IMR-90 (cell line): Measurements from ENCODE around the gene HOXB9. TPM values are rescaled to one million over a fixed set of nuclear protein-coding genes. Genes with fewer than 3 reads are reported as not detected.

Source experiments
- ATAC-seq: fragments of 200-7000 bp; cut with Tn5 transposase; 2 replicates; pipeline ENCODE4 v1.9.1; 2020; ENCODE audit warnings: low read depth, mild to moderate bottlenecking, moderate library complexity
- BruUV-seq: library from RNA; stranded (reverse); fragments of 400-500 nt; replicated peaks from 2 replicates; lab custom pipeline; 2021; lab: Mats Ljungman, UMichigan
- CTCF ChIA-PET: fragments of 300-600 bp; formaldehyde crosslinking; extraction: SDS; loops from one replicate; lab custom pipeline; 2021; ENCODE audit warnings: antibody characterized with exemption; lab: Yijun Ruan, JAX
- POLR2A ChIA-PET: fragments of 300-600 bp; sonication (Branson Sonifier 250); formaldehyde crosslinking; loops from one replicate; lab custom pipeline; 2022; ENCODE audit warnings: antibody characterized with exemption; ENCODE audit not compliant: unreplicated experiment; lab: Charles Lee
- DNase-seq: peaks from one replicate; pipeline ENCODE4 v3.0.0; 2013
- H2AFZ ChIP-seq: replicated peaks from 2 replicates; pipeline ENCODE3; 2013; ENCODE audit warnings: low read length, mild to moderate bottlenecking; ENCODE audit not compliant: poor library complexity
- H2AK5ac ChIP-seq: 2 replicates; pipeline ENCODE4 v1.6.1; 2013; ENCODE audit warnings: low read depth, low read length, inconsistent platforms
- H2AK9ac ChIP-seq: replicated peaks from 2 replicates; pipeline ENCODE3; 2013; ENCODE audit warnings: mild to moderate bottlenecking, low read depth, low read length, moderate library complexity; ENCODE audit not compliant: poor library complexity
- H2BK120ac ChIP-seq: 2 replicates; pipeline ENCODE4 v1.6.1; 2013; ENCODE audit warnings: low read depth, low read length, inconsistent platforms
- H2BK15ac ChIP-seq: 3 replicates; pipeline ENCODE4 v1.6.1; 2013; ENCODE audit warnings: low read depth, low read length, inconsistent platforms
- H2BK20ac ChIP-seq: 2 replicates; pipeline ENCODE4 v1.6.1; 2013; ENCODE audit warnings: low read depth, mild to moderate bottlenecking, inconsistent platforms, low read length, moderate library complexity
- H2BK5ac ChIP-seq: 2 replicates; pipeline ENCODE4 v1.6.1; 2013; ENCODE audit warnings: mild to moderate bottlenecking, low read depth, low read length, inconsistent platforms; ENCODE audit not compliant: poor library complexity, severe bottlenecking
- H3K14ac ChIP-seq: replicated peaks from 2 replicates; pipeline ENCODE4 v1.6.1; 2013; ENCODE audit warnings: low read depth, low read length, inconsistent platforms
- H3K18ac ChIP-seq: 2 replicates; pipeline ENCODE4 v1.6.1; 2013; ENCODE audit warnings: low read depth, low read length, control low read depth
- H3K23ac ChIP-seq: 2 replicates; pipeline ENCODE4 v1.6.1; 2013; ENCODE audit warnings: low read depth, low read length, inconsistent platforms
- H3K27ac ChIP-seq: 2 replicates; pipeline ENCODE4 v1.5.1; 2013; ENCODE audit warnings: mild to moderate bottlenecking, control low read depth, low read length; ENCODE audit not compliant: insufficient read depth
- H3K27me3 ChIP-seq: 2 replicates; pipeline ENCODE4 v1.6.1; 2013; ENCODE audit warnings: low read length; ENCODE audit not compliant: control insufficient read depth, insufficient read depth
- H3K36me3 ChIP-seq: 2 replicates; pipeline ENCODE4 v1.6.1; 2013; ENCODE audit warnings: low read length, mixed read lengths; ENCODE audit not compliant: control insufficient read depth, insufficient read depth
- H3K4ac ChIP-seq: 2 replicates; pipeline ENCODE4 v1.6.1; 2013; ENCODE audit warnings: low read depth, low read length, inconsistent platforms
- H3K4me1 ChIP-seq: 2 replicates; pipeline ENCODE4 v1.6.1; 2013; ENCODE audit warnings: low read length, mixed read lengths; ENCODE audit not compliant: control insufficient read depth, insufficient read depth
- H3K4me2 ChIP-seq: 2 replicates; pipeline ENCODE4 v1.6.1; 2013; ENCODE audit warnings: low read depth, mild to moderate bottlenecking, control low read depth, low read length, moderate library complexity
- H3K4me3 ChIP-seq: 2 replicates; pipeline ENCODE4 v1.5.1; 2013; ENCODE audit warnings: low read depth, mild to moderate bottlenecking, control low read depth, low read length, moderate library complexity; ENCODE audit not compliant: insufficient read depth
- H3K56ac ChIP-seq: 2 replicates; pipeline ENCODE4 v1.6.1; 2013; ENCODE audit warnings: low read length, inconsistent platforms; ENCODE audit not compliant: insufficient read depth; ENCODE audit errors: extremely low read depth
- H3K79me1 ChIP-seq, 2 experiments: 2 replicates each; pipeline ENCODE4 v1.6.1; 2013; ENCODE audit warnings: low read length in 2 of 2, inconsistent platforms in 1 of 2, low read depth in 1 of 2
- H3K9ac ChIP-seq: 2 replicates; pipeline ENCODE4 v1.6.1; 2013; ENCODE audit warnings: low read depth, low read length, control low read depth
- H3K9me1 ChIP-seq: 2 replicates; pipeline ENCODE4 v1.6.1; 2013; ENCODE audit warnings: low read length, inconsistent platforms; ENCODE audit not compliant: insufficient read depth
- H3K9me3 ChIP-seq: 2 replicates; pipeline ENCODE4 v1.6.1; 2013; ENCODE audit warnings: low read length; ENCODE audit not compliant: control insufficient read depth, insufficient read depth
- H4K20me1 ChIP-seq: 2 replicates; pipeline ENCODE4 v1.6.1; 2013; ENCODE audit warnings: low read length, inconsistent platforms; ENCODE audit not compliant: insufficient read depth
- H4K5ac ChIP-seq: 2 replicates; pipeline ENCODE4 v1.6.1; 2013; ENCODE audit warnings: mild to moderate bottlenecking, low read depth, low read length, control low read depth
- H4K8ac ChIP-seq, 2 experiments: 2 replicates each; pipeline ENCODE4 v1.6.1; 2013; ENCODE audit warnings: low read depth in 2 of 2, low read length in 2 of 2, control low read depth in 1 of 2, inconsistent platforms in 1 of 2
- H4K91ac ChIP-seq: 2 replicates; pipeline ENCODE4 v1.6.1; 2013; ENCODE audit warnings: low read depth, low read length, inconsistent platforms; ENCODE audit not compliant: insufficient read depth
- ELK1 ChIP-seq: fragments of 150-350 bp; IDR thresholded peaks from 2 replicates; pipeline ENCODE4 v1.6.1; 2016; ENCODE audit warnings: low read depth, mild to moderate bottlenecking, low read length, moderate library complexity, borderline replicate concordance
- MAFK ChIP-seq: IDR thresholded peaks from 2 replicates; pipeline ENCODE4 v1.6.1; 2012; ENCODE audit warnings: low read depth, low read length, improper control_type of control experiment
- WGBS, 2 experiments: methylation state at CpG; one replicate each; pipeline versions ENCODE4 v1.1.5 to v1.1.7; 2013; ENCODE audit warnings: missing lambda C conversion rate in 2 of 2; ENCODE audit not compliant: insufficient read length in 1 of 2; ENCODE audit errors: extremely low coverage in 2 of 2; 5-methylcytosine and 5-hydroxymethylcytosine counted together
- dilution Hi-C: fragments of 300-500 bp; cut with HindIII; formaldehyde crosslinking; loops from one replicate; pipeline ENCODE4 v1.14.3; 2018; ENCODE audit warnings: low sequenced_read_pairs; ENCODE audit not compliant: unreplicated experiment
- in situ Hi-C: fragments of 300-500 bp; cut with MboI; formaldehyde crosslinking; loops from 3 replicates; pipeline ENCODE4 v1.14.3; 2019; ENCODE audit warnings: low sequenced_read_pairs, inconsistent platforms, mixed read lengths
- intact Hi-C: fragments of 100-400 bp; cut with micrococcal nuclease; formaldehyde crosslinking; loops from 2 replicates; pipeline ENCODE4 v1.10.0; 2022
- polyA plus RNA-seq, 3 experiments: library from polyadenylated mRNA; depleted of rRNA; stranded (reverse); fragments of >200 nt; gene quantifications; 2 replicates each; pipeline ENCODE4 v1.2.3, GENCODE V29; 2012; ENCODE audit warnings: low replicate concordance in 1 of 3
- total RNA-seq: library from RNA; depleted of rRNA; stranded (reverse); fragments of >200 nt; gene quantifications from 2 replicates; pipeline ENCODE4 v1.2.3, GENCODE V29; 2012

HOXB9 gene
- total and polyA plus RNA-seq, 2 of the 4 experiments (the other 2 are of a cell fraction): 0.05 TPM; not detected in 1

- TF ChIP-seq ELK1 (no peak), MAFK (no peak)
- Histone ChIP-seq H2BK120ac (no peak overlapping the region), H3K56ac (no peak overlapping the region), H3K4me2 (no peak overlapping the region), H3K23ac (no peak overlapping the region; the same call in 1 of the 2 replicates), H3K4me3 (no peak overlapping the region), H3K4ac (no peak overlapping the region), H3K79me1 (no peaks in the 10 kb centered on the region), H3K9ac (no peak overlapping the region), H3K9me3 (no peaks in the 10 kb centered on the region; the same call in 1 of the 2 replicates), H4K20me1 (no peaks in the 10 kb centered on the region), H3K27me3 (peaks cover 58% of the 10 kb centered on the region), H3K36me3 (no peaks in the 10 kb centered on the region), H3K27ac (no peak overlapping the region), H3K4me1 (no peaks in the 10 kb centered on the region), H2BK20ac (no peak overlapping the region), H4K8ac (no peak overlapping the region), H3K9me1 (no peaks in the 10 kb centered on the region), H4K5ac (no peak overlapping the region), H4K91ac (no peak overlapping the region), H2BK15ac (no peak overlapping the region), H2AK5ac (no peak overlapping the region), H2AK9ac (no peak overlapping the region), H3K18ac (no peak overlapping the region), H2BK5ac (no peak overlapping the region), H2AFZ (no peak overlapping the region), H3K14ac (no peak overlapping the region)
- dilution Hi-C loops (no loop called here), intact Hi-C loops (no loop called here), in situ Hi-C loops (loop anchor here (10.0 kb wide), 1 partner anchor 57 kb away; no protein-coding TSS in a partner anchor)
- no peak for ATAC-seq
- WGBS, 2 experiments: no CpG with 5 or more reads among the region's 1 CpG
- POLR2A ChIA-PET: no interaction called here
- no TSS peak for BruUV-seq
- DNase-seq: no peak
- CTCF ChIA-PET: interaction anchor here (0.6 kb wide), 1 partner anchor 311 kb away, joined by 4 read pairs; no protein-coding TSS in a partner anchor
Measured at GRCh38 chr17:48647963-48648245, 21.7 kb upstream of the HOXB9 start.
